ENCODE measurements around the gene RBM33. TPM values are rescaled to one million over a fixed set of nuclear protein-coding genes. Genes with fewer than 3 reads are reported as not detected.

Gene RBM33
- polyA plus RNA-seq, 2 of the 4 experiments (the other 2 are of a cell fraction), result 21.7 to 21.9 TPM

DNA sequence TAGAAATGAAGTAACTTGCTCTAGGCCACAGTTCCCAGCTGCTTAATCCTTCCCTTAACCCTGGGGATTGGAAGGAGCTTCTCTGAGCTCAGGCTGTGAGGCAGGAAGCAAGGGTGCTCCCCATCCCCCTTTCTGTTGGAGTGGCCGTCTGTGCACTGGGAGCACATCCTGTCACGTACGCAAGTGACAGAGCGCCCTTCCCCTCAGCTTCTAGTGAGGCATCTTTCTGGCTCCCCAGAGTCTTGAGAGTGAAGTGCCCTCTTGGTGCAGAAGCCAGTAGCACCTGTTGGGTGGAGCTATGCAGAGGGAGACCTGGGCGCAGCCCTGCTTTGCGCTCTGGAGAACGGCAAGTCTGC lies 120.0 kb downstream of the RBM33 start:
- ChIA-PET POLR2A (no interaction called here), CTCF (no interaction called here)
- Histone ChIP-seq H3K4me2 (no peak overlapping the region), H3K4me3 (no peak overlapping the region), H3K4me1 (no peaks in the 10 kb centered on the region), H3K9me3 (no peaks in the 10 kb centered on the region), H3K27ac (no peak overlapping the region)
- 98% methylated on average over 7 of the region's 7 CpGs for WGBS (ENCODE audit: missing lambda C conversion rate)
- DNase-seq (ENCODE audit: low read depth in 1 of 2, low spot score in 1 of 2), result no peak
- no peak for FAIRE-seq
- TF ChIP-seq TP53 (CRISPR knock-in tag; IDR thresholded peaks at IDR 0.05) (no peak), MAFK (IDR thresholded peaks at IDR 0.05; ENCODE audit: partially characterized antibody) (no peak), TFCP2L1 (CRISPR knock-in tag; IDR thresholded peaks at IDR 0.05) (no peak), POLR2A (IDR thresholded peaks at IDR 0.05; ENCODE audit: low read length) (no peak), FOSB (CRISPR knock-in tag; IDR thresholded peaks at IDR 0.05) (no peak), FOSL2 (IDR thresholded peaks at IDR 0.05) (no peak), FOSL2 (CRISPR knock-in tag; IDR thresholded peaks at IDR 0.05) (no peak), CEBPB (IDR thresholded peaks at IDR 0.05) (no peak), FOXS1 (CRISPR knock-in tag; IDR thresholded peaks at IDR 0.05) (no peak), KDM1A (IDR thresholded peaks at IDR 0.05; ENCODE audit: low read depth) (no peak), NFE2L2 (conservative IDR thresholded peaks at IDR 0.05; ENCODE audit: low read length) (no peak), HEYL (CRISPR knock-in tag; IDR thresholded peaks at IDR 0.05) (no peak), ZSCAN20 (CRISPR knock-in tag; IDR thresholded peaks at IDR 0.05) (no peak), HOXB13 (CRISPR knock-in tag; IDR thresholded peaks at IDR 0.05; ENCODE audit: low read depth) (no peak), RNF2 (IDR thresholded peaks at IDR 0.05; ENCODE audit: borderline replicate concordance, low read depth) (no peak), RFX5 (IDR thresholded peaks at IDR 0.05) (no peak)
- TF ChIP-seq, protein P1, sequence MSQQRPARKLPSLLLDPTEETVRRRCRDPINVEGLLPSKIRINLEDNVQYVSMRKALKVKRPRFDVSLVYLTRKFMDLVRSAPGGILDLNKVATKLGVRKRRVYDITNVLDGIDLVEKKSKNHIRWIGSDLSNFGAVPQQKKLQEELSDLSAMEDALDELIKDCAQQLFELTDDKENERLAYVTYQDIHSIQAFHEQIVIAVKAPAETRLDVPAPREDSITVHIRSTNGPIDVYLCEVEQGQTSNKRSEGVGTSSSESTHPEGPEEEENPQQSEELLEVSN (IDR thresholded peaks at IDR 0.05; ENCODE audit: borderline replicate concordance, low read depth), result no peak
- TF ChIP-seq, protein P2, sequence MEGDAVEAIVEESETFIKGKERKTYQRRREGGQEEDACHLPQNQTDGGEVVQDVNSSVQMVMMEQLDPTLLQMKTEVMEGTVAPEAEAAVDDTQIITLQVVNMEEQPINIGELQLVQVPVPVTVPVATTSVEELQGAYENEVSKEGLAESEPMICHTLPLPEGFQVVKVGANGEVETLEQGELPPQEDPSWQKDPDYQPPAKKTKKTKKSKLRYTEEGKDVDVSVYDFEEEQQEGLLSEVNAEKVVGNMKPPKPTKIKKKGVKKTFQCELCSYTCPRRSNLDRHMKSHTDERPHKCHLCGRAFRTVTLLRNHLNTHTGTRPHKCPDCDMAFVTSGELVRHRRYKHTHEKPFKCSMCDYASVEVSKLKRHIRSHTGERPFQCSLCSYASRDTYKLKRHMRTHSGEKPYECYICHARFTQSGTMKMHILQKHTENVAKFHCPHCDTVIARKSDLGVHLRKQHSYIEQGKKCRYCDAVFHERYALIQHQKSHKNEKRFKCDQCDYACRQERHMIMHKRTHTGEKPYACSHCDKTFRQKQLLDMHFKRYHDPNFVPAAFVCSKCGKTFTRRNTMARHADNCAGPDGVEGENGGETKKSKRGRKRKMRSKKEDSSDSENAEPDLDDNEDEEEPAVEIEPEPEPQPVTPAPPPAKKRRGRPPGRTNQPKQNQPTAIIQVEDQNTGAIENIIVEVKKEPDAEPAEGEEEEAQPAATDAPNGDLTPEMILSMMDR (IDR thresholded peaks at IDR 0.05), result no peak
- TF ChIP-seq, protein P3, sequence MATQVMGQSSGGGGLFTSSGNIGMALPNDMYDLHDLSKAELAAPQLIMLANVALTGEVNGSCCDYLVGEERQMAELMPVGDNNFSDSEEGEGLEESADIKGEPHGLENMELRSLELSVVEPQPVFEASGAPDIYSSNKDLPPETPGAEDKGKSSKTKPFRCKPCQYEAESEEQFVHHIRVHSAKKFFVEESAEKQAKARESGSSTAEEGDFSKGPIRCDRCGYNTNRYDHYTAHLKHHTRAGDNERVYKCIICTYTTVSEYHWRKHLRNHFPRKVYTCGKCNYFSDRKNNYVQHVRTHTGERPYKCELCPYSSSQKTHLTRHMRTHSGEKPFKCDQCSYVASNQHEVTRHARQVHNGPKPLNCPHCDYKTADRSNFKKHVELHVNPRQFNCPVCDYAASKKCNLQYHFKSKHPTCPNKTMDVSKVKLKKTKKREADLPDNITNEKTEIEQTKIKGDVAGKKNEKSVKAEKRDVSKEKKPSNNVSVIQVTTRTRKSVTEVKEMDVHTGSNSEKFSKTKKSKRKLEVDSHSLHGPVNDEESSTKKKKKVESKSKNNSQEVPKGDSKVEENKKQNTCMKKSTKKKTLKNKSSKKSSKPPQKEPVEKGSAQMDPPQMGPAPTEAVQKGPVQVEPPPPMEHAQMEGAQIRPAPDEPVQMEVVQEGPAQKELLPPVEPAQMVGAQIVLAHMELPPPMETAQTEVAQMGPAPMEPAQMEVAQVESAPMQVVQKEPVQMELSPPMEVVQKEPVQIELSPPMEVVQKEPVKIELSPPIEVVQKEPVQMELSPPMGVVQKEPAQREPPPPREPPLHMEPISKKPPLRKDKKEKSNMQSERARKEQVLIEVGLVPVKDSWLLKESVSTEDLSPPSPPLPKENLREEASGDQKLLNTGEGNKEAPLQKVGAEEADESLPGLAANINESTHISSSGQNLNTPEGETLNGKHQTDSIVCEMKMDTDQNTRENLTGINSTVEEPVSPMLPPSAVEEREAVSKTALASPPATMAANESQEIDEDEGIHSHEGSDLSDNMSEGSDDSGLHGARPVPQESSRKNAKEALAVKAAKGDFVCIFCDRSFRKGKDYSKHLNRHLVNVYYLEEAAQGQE (IDR thresholded peaks at IDR 0.05), result no peak
- no peak for ATAC-seq

DNA sequence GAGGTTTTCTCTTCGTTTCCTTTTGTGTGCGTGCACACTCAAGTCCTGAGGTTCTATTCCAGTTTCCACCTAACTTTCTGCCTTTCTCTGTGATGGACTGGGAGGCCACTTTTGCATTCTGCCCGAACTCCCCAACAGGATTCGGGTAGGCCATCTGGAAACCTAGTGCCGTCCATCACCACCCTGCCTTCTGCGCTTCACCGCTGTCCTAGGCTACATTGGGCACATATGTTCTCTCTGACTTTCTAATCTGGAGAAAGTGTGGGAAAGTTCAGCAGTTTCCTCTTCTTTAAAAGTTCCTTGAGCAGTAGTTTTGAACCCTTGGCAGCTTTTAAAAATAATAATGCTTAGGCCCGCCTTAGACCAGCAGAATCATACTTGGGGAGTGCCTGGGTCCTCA lies 121.0 kb downstream of the RBM33 start:
- TF ChIP-seq, protein P4, sequence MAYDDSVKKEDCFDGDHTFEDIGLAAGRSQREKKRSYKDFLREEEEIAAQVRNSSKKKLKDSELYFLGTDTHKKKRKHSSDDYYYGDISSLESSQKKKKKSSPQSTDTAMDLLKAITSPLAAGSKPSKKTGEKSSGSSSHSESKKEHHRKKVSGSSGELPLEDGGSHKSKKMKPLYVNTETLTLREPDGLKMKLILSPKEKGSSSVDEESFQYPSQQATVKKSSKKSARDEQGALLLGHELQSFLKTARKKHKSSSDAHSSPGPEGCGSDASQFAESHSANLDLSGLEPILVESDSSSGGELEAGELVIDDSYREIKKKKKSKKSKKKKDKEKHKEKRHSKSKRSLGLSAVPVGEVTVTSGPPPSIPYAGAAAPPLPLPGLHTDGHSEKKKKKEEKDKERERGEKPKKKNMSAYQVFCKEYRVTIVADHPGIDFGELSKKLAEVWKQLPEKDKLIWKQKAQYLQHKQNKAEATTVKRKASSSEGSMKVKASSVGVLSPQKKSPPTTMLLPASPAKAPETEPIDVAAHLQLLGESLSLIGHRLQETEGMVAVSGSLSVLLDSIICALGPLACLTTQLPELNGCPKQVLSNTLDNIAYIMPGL (CRISPR knock-in tag; IDR thresholded peaks at IDR 0.05; ENCODE audit: borderline replicate concordance), result no peak
- TF ChIP-seq TP53 (CRISPR knock-in tag; IDR thresholded peaks at IDR 0.05) (no peak), BHLHE40 (IDR thresholded peaks at IDR 0.05; ENCODE audit: low read depth, low read length) (no peak), CBX8 (IDR thresholded peaks at IDR 0.05) (no peak)
- ATAC-seq (no peak), DNase-seq (ENCODE audit: low read depth in 1 of 2, low spot score in 1 of 2) (no peak), FAIRE-seq (no peak)
- H3K4me2 ChIP-seq, result no peak overlapping the region
- no peaks in the 10 kb centered on the region for H3K4me1 ChIP-seq
- WGBS (ENCODE audit: missing lambda C conversion rate), result 93% methylated on average over 8 of the region's 8 CpGs
- no peaks in the 10 kb centered on the region for H3K9me3 ChIP-seq
- CTCF ChIA-PET, result interaction anchor here (0.9 to 3.9 kb wide), 3 partner anchors 167 to 838 kb away, joined by 3 to 27 read pairs (median 3); no protein-coding TSS in a partner anchor
- POLR2A ChIA-PET, result no interaction called here
- no peak overlapping the region for H3K27ac ChIP-seq
- H3K4me3 ChIP-seq, result no peak overlapping the region

Data from A549 (cell line).